Bronchial epithelial cell (primary cell): ENCODE measurements around the gene CPPED1. TPM values are rescaled to one million over a fixed set of nuclear protein-coding genes. Genes with fewer than 3 reads are reported as not detected.

Experiments
- DNase-seq: peaks from one replicate; pipeline ENCODE4 v3.0.0-alpha.2; 2010; ENCODE audit warnings: low read depth
- FAIRE-seq: peaks from 2 replicates; lab custom pipeline; 2011; peaks lifted over from hg19 to GRCh38; lab: Jason Lieb, UNC
- H3K27me3 ChIP-seq: 2 replicates; pipeline ENCODE4 v1.5.1; 2011; ENCODE audit warnings: low read length; ENCODE audit not compliant: control insufficient read depth, insufficient read depth
- H3K36me3 ChIP-seq: 2 replicates; pipeline ENCODE4 v1.5.1; 2011; ENCODE audit warnings: low read length; ENCODE audit not compliant: control insufficient read depth, insufficient read depth
- H3K4me3 ChIP-seq: 2 replicates; pipeline ENCODE4 v1.5.1; 2011; ENCODE audit warnings: mild to moderate bottlenecking, low read depth, low read length, control low read depth
- total RNA-seq: library from RNA; depleted of rRNA; stranded (reverse); fragments of >200 nt; gene quantifications from 2 replicates; pipeline ENCODE4 v1.2.1, GENCODE V29; 2014
- TF ChIP-seq, protein P1 (sequence below): IDR thresholded peaks from 2 replicates; pipeline ENCODE4 v1.5.1; 2011; ENCODE audit warnings: mild to moderate bottlenecking, moderate library complexity, low read length, control low read depth, inconsistent platforms; ENCODE audit not compliant: insufficient read depth, severe bottlenecking

The CPPED1 gene
- total RNA-seq, 1 donor from 2014 or later = 5.8 TPM

DNA sequence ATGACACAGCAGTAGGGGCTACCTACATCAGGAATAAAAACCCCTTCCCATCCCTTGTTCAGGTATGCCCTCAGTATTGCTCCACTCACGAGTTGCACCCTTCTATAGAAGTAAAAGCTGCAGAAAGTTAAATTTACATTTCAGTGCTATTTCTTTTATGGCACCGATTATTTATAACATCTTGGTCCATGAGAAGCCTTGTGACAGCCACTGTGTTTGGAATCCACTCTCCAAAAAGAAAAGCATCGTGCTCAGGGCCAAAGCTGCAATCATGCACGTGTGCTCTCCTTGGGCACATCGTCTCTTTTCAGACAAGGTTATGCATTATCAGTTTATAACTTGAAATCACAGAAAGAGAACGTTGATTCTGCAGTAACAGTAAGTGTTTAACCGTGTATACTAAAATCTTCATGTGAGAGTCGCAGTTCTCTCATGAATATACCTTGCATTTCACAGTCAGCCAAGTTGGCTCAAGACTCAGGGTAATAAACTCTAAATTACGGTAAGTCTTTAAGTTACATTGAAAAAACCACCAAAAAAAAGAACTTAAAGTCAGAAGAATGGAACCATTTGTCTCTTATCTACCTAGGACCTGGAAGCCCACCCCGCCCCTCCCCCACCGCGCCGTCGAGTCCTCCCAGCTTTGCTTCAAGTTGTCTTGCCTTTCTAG lies 189.6 kb downstream of the CPPED1 start:
- DNase-seq = no peak
- H3K27me3 ChIP-seq = no peaks in the 10 kb centered on the region
- no peak overlapping the region for H3K4me3 ChIP-seq
- TF ChIP-seq, protein P1, sequence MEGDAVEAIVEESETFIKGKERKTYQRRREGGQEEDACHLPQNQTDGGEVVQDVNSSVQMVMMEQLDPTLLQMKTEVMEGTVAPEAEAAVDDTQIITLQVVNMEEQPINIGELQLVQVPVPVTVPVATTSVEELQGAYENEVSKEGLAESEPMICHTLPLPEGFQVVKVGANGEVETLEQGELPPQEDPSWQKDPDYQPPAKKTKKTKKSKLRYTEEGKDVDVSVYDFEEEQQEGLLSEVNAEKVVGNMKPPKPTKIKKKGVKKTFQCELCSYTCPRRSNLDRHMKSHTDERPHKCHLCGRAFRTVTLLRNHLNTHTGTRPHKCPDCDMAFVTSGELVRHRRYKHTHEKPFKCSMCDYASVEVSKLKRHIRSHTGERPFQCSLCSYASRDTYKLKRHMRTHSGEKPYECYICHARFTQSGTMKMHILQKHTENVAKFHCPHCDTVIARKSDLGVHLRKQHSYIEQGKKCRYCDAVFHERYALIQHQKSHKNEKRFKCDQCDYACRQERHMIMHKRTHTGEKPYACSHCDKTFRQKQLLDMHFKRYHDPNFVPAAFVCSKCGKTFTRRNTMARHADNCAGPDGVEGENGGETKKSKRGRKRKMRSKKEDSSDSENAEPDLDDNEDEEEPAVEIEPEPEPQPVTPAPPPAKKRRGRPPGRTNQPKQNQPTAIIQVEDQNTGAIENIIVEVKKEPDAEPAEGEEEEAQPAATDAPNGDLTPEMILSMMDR = no peak
- FAIRE-seq = no peak
- no peaks in the 10 kb centered on the region for H3K36me3 ChIP-seq

DNA sequence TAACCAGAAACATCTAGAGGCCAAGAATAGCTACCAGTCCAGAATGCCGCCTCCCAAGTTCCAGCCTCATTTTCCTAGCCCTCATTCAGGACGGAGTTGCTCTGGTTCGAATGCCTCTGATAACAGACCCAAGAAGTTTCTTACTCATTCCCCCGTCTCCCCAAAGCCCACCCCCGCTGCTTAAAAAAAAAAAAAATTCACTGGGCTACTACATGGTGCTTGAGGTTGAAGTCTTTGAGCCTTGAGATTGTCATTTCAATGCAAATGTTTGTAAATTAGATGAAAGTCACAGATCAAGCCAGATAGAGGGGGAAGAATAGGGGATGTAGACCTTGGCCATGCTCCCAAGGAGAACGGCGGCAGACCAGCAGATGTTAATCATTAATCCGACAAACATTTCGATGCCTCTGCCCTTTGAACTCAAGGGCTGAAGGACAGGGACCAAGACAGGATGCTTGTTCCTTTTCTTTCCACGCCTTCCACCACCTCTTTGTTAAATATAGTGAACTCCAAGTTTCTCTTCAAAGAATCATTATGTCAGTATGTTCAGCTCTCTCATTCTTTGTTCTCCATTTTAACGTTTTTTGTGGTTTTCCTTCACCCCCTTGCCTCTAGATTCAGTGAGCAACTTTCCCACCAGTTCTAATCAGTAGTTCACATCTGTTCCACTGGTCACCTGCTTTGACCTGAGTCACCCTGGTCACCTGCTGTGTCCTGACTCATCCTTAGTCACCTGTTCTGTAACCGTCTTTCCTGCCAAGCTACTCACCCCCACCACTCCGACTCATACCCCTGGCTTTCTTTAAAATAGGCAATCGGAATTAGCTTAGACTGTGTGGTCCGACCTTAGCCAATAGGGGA lies 190.3 kb downstream of the CPPED1 start:
- no peaks in the 10 kb centered on the region for H3K27me3 ChIP-seq
- H3K4me3 ChIP-seq = no peak overlapping the region
- DNase-seq (peak; percentile 46), FAIRE-seq (no peak)
- H3K36me3 ChIP-seq = no peaks in the 10 kb centered on the region
- TF ChIP-seq, protein P1 = no peak

DNA sequence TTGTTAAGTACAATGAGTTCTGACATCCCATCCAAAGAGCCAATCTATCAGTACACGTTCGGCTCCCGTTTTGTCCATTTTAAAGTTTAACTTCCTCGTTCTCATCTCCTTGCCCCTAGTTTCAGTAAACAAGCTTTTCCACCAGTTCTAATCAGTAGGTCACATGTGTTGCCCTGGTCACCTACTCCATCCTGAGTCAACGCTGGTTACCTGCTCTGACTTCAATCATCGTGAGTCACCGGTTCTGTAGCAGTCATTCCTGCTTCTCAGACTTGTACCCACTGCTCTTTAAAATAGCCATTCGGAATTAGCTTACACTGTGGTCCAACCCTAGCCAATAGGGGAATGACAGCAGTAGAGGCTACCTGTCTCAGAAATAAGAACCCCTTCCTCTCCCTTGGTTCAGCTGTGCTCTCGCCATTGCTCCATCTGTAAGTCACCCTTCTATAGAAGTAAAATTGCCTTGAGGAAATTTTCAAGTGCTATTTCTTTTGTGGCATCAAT lies 191.0 kb downstream of the CPPED1 start:
- FAIRE-seq (no peak), DNase-seq (peak; percentile 74)
- no peaks in the 10 kb centered on the region for H3K36me3 ChIP-seq
- H3K4me3 ChIP-seq = no peak overlapping the region
- TF ChIP-seq, protein P1 = no peak
- no peaks in the 10 kb centered on the region for H3K27me3 ChIP-seq

DNA sequence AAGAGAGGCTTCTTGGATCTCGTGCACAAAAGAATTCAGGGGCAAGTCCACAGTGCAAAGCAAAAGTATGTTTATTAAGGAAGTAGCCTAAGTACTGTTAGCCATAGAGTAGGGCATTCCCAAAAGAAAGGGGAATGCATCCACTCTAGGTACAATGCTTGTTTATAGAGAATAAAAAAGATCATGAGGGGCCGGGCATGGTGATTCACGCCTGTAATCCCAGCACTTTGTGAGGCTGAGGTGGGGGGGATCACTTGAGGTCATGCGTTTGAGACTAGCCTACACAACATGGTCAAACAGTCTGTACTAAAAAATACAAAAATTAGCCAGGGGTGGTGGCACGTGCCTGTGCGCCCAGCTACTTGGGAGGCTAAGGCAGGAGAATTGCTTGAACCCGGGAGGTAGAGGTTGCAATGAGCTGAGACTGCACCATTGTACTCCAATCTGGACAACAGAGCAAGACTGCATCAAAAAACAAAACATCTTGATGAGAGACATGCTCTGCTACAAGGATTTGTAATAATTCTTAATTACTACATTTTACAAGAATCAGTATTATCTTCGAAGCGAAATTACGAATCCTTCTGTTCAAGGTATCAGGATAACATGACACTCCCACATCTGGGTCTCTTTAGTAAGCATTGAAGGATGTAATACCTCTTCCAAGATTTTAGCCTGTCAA lies 191.6 kb downstream of the CPPED1 start:
- no peak for DNase-seq
- TF ChIP-seq, protein P1 = no peak
- Histone ChIP-seq H3K27me3 (no peaks in the 10 kb centered on the region), H3K36me3 (no peaks in the 10 kb centered on the region), H3K4me3 (no peak overlapping the region)
- FAIRE-seq = no peak

DNA sequence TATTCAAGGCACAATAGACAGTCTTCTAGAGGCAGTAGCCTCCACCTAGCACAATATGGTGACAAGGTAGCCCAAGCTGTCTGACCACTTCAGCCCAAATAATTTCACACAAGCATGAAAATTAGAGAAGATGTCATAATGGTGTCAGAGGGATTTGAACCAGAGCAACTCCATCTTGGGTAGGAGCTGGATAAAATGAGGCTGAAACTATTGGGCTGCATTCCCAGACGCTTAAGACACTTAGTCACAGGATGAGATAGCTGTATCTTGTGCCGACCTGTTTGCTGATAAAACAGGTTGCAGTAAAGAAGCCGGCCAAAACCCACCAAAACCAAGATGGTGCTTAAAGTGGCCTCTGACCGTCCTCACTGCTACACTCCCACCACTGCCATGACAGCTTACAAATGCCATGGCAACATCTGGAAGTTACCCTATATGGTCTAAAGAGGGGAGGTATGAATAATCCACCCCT lies 192.6 kb downstream of the CPPED1 start:
- FAIRE-seq = no peak
- TF ChIP-seq, protein P1 = no peak
- H3K36me3 ChIP-seq = no peaks in the 10 kb centered on the region
- no peaks in the 10 kb centered on the region for H3K27me3 ChIP-seq
- no peak overlapping the region for H3K4me3 ChIP-seq
- peak; percentile 50 for DNase-seq
